GM18861 (cell line): ENCODE data around the gene HGFAC.
"Not testable (repeated sequence)": the region's sequence is repeated elsewhere in the genome, so short reads cannot be mapped to it uniquely, and the experiment has no call there.

Experiments used
- ATAC-seq: cut with Tn5 transposase; IDR thresholded peaks from one replicate; pipeline ENCODE4 v1.9.1; 2021; ENCODE audit not compliant: unreplicated experiment

Gene HGFAC

DNA sequence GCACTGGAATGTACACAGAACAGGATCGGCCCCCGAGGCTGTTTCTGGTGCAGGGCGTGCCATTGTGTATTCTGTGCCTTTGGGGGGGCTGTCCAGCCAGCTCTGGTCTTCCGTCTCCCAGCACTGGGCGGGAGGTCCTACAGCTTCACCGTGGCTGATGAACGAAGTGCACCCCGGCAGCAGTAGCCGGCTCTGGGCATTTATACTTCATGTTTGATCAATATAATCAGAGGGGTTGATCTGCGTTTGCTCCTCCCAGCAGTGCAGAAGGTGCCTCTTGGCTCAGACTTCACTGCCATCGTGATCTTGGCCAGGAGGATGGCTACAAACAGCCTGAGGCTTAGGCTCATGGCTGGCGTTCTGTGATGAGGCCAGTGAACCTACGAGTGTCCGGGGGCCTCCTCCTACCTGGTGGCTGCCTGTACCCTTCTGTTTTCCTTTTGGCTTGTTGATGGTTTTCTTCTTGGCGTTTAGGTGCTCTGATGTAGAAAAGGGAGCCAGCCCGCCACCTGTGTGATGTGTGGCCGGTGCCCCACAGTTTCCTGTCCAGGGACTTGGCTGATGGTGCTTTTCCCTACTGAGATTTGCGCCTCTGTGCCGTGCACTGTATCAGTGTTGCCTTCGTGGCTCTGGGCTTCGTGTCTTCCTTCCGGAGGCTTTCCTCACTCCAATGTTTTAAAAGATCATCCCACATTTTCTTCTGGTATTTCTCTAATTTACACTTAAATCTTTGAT, 31.2 kb upstream of the HGFAC start:
- no peak for ATAC-seq

DNA sequence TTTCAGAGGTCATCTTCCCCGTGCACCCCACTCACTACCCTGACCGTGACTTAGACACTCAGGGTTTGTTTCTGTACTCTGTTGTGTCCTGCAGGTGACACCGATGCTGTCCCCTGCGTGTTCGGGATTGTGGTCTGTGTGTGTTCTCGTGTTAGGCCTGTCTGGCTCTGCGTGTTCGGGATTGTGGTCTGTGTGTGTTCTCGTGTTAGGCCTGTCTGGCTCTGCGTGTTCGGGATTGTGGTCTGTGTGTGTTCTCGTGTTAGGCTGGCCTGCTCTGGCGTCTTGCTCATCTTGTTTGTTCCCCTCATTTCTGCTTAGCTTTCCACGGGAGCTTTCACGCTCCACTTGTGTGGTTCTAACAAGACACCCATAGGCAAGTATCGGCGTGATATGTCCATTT, 30.6 kb upstream of the HGFAC start:
- not testable (repeated sequence) for ATAC-seq

DNA sequence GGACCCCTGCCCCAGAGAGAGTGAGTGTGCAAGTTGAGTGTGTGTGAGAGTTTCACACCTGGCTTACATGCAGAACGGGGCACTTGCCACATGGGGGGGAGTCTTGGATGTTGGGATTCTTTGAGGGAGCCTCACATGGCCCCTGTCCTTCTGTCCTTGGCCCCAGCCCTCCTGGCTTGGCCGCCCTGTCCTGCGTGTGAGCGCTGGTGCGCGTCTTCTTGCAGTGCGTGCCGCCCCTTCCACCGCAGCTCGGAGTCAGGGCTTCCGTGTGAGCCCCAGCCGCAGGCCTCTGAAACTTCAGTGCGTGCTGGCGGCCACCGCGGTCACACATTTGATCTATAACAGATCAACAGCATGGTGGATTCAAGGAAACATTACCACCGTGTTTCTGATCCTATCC, 30.1 kb upstream of the HGFAC start:
- no peak for ATAC-seq

DNA sequence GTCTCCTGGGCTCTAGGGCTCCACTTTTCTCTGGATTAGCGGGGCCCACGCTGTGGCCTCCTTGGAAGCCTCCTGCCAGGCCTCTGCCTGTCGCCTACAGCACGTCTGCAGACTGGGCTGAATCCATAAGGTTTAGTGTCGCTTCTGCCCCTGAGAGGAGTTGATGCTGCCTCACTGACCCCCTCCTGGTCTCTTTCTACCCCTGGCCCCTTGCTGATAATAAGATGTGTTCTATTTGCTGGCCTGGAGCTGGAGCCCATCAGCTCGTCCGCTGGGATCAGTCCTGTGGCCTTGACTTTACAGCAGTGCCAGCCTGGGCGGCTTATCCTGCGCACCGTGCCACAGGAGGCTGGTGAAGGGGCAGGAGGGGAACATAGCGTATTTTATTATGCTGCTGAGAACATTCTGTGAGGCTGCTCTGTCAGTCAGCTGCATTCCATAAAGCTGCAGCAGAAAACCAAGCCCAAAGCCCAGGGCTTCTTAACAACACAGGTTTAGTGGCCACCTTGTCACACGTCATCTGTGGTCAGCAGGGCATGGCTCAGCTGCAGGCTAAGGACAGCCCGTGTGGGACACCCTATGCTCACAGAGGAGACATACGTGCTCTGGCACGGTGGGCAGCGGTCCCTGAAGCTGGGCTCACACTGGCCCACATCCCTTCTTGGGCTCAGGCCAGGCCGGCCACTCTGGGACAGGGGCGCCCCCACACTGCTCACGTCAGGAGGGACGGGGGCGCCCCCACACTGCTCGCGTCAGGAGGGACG, 29.3 kb upstream of the HGFAC start:
- ATAC-seq = no peak

DNA sequence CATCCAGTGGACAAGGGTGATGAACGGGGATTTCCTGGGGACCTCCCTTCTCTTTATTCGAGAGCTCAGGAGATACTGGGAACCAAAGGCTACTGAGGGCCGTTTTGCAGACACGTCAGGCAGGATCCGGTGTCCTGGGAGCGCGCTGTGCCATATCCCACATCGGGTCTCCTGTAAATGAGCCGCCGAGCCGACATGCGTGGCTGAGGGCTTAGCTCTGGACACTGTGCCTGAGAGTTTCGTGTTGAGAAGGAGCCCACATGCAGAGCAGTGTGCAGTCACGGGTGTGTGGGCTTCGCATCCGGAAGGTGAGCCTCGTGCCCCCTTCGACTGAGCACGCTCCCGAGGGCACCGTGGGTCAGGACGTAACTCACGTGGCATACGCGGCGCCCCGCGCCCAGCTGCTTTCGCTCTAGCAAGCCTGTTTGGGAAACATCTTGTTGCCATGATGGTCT, 28.5 kb upstream of the HGFAC start:
- ATAC-seq = no peak

DNA sequence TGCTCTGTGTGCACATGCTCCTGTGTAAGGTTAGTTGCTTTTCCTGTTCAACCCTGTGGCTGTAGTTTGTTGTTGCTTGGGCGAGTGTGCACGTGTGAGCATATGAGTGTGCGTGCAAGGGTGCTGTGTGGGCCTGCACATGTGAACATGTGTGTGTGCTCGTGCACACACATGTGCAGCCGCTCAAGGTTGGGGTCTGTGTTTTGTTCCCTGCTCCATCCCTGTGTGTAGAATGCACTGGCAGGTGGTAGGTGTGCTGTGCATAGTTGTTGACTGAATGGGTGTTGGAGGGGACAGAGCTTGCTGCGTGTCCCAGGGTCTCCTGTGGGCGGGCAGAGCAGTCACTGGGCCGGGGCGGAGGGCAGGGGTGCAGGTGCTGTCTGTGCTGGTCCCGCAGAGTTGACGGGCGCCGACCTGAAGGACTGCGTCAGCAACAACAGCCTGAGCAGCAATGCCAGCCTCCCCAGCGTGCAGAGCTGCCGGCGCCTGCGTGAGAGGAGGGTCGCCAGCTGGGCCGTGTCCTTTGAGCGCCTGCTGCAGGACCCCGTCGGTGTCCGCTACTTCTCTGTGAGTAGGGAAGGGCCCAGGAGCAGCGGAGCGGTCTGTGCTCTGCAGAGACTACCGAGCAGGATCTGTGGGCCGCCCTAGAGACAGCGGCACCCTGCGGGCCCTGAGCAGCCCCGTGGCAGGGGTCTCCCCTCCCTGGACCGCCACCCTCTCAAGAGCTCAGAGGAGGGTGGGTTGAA, 27.9 kb upstream of the HGFAC start:
- ATAC-seq = no peak

DNA sequence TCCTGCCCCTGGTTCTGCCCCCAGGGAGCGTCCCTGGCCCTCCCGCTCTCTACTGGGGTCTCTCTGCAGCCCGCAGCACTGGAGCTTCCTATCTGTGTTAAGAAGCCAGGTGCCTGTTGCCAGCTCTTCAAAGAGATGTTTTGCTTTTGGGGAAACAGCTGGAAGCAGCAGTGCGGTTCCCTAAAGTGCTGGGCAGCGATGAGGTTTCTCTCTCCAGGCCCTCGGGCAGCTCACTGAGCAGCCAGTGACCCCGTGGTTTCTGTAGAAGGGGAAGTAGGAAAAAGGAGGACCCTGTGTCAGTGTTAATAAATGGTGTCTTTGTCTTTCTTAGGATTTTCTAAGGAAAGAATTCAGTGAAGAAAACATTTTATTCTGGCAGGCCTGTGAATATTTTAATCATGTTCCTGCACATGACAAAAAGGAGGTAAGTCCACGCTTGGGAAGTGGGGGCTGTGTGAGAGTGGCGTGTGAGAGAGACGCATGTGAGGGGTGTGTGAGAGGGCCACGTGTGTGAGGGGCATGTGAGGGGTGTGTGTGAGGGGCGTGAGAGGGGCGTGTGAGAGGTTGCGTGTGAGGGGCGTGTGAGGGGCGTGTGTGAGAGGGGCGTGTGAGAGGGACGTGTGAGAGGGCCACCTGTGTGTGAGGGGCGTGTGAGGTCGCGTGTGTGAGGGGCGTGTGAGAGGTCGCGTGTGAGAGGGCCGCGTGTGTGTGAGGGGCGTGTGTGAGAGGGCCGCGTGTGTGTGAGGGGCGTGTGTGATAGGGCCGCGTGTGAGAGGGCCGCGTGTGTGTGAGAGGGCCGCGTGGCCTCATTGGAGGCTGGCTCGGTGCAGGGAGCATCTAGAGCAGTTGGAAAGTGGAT, 27.1 kb upstream of the HGFAC start:
- no peak for ATAC-seq

DNA sequence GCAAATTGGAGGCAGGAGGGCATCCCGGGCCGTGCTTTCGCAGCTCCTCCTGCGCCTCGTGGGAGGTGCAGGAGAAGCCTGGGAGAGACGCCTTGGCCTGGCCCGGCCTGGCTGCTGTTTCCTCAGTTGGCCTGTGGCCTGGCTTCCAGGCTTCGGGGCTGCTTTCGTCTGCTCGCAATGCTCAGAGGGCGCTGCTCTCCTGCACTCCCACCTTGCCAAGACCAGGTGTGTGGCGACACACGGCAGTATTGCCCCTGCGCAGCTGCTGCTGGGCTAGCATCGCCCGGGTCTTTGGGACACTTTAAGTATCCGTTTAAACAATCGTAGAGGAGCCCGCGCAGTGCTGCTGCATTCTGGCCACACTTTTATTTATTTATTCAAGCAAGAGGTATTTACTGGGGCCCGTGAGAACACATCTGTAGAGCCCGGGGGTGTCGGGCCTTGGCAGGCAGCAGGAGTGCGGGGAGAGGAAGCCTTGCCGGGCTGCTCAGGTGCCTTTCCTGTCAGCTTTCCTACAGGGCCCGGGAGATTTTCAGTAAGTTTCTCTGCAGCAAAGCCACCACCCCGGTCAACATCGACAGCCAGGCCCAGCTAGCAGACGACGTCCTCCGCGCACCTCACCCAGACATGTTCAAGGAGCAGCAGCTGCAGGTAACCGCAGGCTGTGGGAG, 26.2 kb upstream of the HGFAC start:
- no peak for ATAC-seq

DNA sequence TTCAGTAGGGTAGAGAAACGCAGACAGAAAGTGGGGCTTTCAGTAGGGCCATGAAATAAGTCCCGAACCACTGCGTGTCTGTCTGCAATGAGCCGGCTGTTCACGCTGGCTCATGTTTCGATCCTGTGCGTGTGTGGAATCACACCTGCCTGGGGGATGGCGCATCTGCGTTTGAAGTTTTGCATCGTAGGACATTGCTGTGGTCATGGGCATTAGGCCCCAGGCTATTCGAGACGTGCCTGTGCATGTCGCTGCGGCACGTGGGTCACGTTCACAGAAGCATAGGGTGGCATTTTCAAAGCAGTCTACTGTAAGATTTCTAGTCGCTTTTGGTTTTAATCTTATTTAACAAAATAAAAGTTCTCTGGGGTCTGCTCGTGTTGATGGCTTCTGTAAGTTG, 25.5 kb upstream of the HGFAC start:
- no peak for ATAC-seq

DNA sequence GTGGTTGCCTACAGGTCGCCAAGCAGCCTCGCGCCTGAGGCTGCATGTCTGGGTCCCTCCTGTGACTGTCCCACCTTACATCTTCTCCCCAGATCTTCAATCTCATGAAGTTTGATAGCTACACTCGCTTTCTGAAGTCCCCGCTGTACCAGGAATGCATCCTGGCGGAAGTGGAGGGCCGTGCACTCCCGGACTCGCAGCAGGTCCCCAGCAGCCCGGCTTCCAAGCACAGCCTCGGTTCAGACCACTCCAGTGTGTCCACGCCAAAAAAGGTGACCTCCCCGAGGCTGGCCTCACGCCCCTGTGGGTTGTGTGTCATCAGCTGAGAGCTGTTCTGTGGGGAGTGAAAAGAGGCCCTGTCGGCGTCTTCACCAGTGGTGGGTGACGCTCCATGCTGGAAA, 24.9 kb upstream of the HGFAC start:
- ATAC-seq = no peak

DNA sequence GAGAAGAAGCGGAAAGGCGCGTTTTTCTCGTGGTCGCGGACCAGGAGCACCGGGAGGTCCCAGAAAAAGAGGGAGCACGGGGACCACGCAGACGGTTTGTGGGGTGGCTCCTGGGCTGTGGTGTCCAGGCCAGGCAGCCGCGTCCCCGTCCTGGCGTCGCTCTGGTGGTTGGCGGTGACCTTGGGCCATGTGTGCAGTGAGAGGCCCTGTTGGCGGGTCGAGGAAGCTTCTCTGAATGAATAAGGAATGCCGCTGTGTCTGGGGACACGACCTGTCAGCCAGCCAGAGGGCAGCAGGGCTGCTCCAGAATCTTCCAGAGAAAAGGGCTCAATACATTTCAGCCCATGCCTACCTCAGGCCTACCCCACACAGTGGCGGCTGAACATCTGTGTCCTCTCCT, 24.3 kb upstream of the HGFAC start:
- no peak for ATAC-seq

DNA sequence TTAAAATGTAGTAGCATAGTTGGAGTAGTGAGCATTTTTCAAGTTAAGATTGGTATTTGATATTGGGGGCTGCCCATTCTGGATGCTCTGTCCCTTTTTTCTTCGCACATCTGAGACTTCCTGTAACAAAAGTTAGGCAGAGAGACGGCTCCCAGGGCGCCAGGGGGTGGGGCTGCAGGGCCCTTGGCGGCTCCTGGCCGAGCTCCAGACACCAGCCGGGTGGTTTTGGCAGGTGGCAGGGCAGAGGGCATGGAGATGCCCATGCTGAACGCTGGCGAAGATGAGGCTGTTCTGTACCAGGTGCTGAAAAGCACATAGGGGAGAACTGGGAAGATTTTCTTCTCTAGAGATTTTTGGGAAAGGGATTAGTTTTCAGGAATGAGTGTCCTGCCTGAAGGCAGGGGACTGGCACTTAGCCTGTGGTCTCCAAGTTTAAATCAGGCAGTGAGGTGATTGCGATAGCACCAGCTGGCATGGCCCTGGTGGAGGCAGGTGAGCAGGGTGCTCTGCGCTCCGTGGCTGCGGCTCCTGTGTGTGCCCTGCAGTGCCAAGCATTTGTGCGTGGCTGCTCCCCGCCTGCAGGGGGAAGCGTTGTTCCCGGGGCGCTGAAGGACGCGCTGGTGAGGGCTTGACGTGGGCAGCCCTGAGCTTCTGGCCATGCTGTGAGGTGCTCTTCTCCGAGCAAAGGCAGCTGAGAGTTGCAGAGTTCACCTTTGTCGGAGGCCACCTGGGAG, 23.6 kb upstream of the HGFAC start:
- ATAC-seq = no peak

DNA sequence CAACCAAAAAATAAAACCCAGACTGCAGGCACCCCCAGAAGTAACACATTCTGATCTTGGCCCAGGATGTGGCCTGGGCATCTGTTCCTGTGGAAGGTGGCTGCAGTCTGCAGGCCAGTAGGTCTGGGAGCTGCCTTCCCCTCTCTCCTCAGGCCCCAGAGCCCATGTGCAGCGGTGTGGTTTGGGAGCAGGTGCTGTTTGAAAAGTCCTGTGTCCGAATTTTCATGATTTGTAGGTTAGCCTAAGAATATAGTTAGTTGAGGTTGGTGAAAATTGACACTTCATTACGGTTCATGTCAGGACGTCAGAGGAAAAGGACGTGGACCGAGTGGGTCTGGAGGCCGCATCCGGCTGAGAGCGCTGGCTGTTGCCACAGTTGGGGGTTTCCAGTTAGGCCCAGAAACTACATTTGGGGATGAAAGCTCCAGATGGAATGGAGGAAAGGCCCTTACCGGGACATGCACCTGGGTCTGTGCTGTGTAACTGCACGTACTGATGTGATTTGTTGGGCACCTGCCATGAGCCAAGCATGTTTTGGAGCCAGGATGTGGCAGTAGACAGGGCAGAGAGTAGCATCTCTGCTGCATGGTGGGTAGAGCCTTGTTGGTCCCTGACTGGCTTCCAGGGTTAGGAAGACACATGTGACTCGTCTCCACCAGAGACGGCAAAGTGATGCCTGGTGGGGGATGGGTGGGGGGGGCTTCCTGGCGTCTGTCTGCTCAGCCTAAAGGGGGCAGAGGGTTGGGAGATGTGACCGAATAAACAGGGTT, 21.7 kb upstream of the HGFAC start:
- no peak for ATAC-seq

DNA sequence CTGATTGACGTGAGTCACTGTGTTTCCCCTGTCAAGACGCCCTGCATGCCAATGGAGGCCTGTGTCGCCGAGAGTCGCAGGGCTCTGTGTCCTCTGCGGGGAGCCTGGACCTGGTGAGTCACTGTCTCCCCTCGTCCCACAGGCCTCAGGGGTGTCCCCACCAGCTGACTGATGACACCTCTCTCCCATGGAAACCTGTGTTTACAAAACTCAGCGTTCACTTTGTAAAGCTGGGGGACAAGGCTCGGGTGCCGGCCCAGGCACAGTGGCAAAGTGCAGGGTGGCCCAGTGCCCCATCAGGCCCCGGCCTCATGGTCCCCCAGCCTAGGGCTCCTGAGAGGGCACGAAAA, 21.2 kb upstream of the HGFAC start:
- ATAC-seq = no peak

DNA sequence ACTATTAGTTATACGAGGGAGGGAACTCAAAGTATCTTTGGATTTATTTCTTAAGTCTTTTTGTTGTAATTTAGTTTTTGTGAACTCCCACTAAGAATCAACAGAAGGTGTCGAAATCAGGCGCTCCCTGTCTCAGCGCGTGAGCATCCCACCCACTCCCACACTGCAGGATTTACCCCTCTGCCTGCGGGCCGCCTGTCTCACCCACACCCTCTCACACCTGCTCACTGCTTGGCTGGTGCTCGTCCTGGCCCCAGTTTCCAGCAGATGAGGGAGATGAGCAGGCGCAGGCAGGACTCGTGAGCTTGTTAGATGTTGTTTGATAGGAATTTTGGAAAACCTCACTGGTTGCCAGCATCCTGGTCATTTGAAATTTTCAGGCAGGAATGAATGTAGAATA, 20.8 kb upstream of the HGFAC start:
- ATAC-seq = no peak

DNA sequence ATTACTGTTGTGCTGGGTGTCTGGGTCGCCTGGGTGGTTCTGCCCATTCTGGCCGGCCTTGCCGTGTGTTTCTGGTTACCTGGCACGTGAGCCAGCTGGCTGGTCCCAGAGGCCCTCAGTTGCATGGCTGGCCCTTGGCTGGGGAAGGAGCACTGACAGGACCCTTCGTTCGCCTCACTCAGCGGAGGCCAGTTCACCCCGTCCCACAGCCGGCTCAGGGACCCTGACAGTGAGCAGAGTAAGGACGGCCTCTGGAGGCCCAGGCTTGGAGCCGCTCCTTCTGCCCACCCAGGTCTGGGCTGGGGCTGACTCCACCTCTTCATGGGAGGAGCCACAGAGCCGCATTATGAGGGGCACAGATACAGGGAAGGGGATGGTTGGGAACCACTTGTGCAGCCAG, 20.3 kb upstream of the HGFAC start:
- ATAC-seq = no peak

DNA sequence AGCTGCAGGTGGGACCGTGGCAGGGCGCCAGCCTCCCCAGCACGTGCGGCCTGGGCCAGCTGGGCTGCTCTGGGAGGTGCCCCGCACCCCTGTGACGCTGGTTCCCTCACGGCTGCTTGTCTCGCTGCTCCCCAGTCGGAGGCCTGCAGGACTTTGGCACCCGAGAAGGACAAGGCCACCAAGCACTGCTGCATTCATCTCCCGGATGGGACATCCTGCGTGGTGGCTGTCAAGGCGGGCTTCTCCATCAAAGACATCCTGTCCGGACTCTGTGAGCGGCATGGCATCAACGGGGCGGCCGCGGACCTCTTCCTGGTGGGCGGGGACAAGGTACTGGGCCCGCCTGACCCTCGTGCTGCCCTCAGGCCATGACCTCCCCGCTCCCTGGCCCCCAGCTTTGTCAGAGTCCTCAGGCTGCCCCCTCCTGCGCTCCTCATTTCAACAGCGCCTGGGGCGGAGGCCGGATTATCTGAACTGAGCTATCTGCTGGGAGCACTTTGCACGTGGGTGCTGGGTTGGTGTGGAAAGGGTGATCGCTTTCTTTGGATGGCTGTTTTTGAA, 19.4 kb upstream of the HGFAC start:
- no peak for ATAC-seq

DNA sequence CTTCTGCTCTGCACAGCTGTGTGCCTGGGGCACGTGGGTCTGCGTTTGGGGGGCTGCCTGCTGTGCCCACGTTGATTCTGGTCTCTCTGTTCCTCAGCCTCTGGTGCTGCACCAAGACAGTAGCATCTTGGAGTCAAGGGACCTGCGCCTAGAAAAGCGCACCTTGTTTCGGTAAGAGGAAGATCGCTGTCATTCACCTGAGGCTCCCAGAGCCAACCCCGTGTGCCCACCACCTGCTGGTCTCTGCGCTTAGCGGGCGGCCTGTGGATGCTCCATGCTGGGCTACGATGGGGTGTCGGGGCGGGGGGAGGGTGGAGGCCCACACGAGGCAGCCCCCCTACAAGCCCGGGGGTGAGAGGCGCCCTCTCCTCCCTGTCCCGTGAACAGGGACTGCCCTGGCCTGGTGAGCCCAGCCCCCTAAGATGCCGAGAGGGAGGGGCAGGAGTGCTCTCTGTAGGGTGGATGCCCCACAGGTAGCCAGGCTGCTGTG, 18.9 kb upstream of the HGFAC start:
- no peak for ATAC-seq

DNA sequence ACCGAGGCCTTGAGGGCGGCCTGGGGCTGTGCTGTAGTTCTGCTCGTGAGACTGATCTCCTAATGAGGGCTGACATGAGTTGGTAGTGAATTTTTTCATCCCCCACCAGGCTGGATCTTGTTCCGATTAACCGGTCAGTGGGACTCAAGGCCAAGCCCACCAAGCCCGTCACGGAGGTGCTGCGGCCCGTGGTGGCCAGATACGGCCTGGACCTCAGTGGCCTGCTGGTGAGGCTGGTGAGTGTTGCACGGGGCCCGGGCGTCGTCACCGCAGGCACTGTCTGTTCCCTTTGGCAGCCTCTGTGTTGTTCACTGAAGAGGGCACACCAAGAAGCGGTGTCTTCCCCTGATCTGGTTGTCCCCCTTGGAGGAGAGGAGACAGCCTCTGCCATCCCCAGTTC, 18.4 kb upstream of the HGFAC start:
- ATAC-seq = no peak
